DOHH2 (cell line): ENCODE measurements around the gene MAPK8IP2.
"Not testable (repeated sequence)": the region's sequence is repeated elsewhere in the genome, so short reads cannot be mapped to it uniquely, and the experiment has no call there.

Source experiments
- H3F3A ChIP-seq: fragments of 200-600 bp; sonication (generic), shearing (Covaris generic); 2 replicates; pipeline ENCODE4 v1.6.0; 2016; ENCODE audit warnings: antibody characterized with exemption, mild to moderate bottlenecking; ENCODE audit not compliant: control insufficient read depth, insufficient read depth
- H3K27ac ChIP-seq: fragments of 200-600 bp; sonication (generic); 2 replicates; pipeline ENCODE4 v1.5.1; 2014; ENCODE audit warnings: low read depth, mild to moderate bottlenecking, low read length, moderate library complexity
- H3K27me3 ChIP-seq: fragments of 200-600 bp; sonication (generic); 2 replicates; pipeline ENCODE4 v1.6.1; 2014; ENCODE audit warnings: mild to moderate bottlenecking, low read length, mixed read lengths; ENCODE audit not compliant: control insufficient read depth
- H3K36me3 ChIP-seq: fragments of 200-600 bp; sonication (generic); 2 replicates; pipeline ENCODE4 v1.6.1; 2014; ENCODE audit warnings: mild to moderate bottlenecking, low read length, moderate library complexity, mixed read lengths; ENCODE audit not compliant: control insufficient read depth
- H3K4me1 ChIP-seq: fragments of 200-600 bp; sonication (generic); 2 replicates; pipeline ENCODE4 v1.6.1; 2014; ENCODE audit warnings: mild to moderate bottlenecking, low read length, mixed read lengths; ENCODE audit not compliant: control insufficient read depth
- H3K4me2 ChIP-seq: fragments of 200-600 bp; sonication (generic); 2 replicates; pipeline ENCODE4 v1.6.0; 2014; ENCODE audit warnings: mild to moderate bottlenecking, low read length, moderate library complexity
- H3K4me3 ChIP-seq: fragments of 200-600 bp; sonication (generic); 2 replicates; pipeline ENCODE4 v1.5.1; 2014; ENCODE audit warnings: mild to moderate bottlenecking, low read length, mixed read lengths
- H3K79me2 ChIP-seq: fragments of 200-600 bp; sonication (generic); 2 replicates; pipeline ENCODE4 v1.6.1; 2014; ENCODE audit warnings: mild to moderate bottlenecking, low read length, mixed read lengths; ENCODE audit not compliant: control insufficient read depth
- H3K9me2 ChIP-seq: fragments of 200-600 bp; sonication (generic); replicated peaks from 2 replicates; pipeline ENCODE4 v1.6.1; 2014; ENCODE audit warnings: mild to moderate bottlenecking, low read length, mixed read lengths; ENCODE audit not compliant: control insufficient read depth
- H3K9me3 ChIP-seq: fragments of 200-600 bp; sonication (generic); 2 replicates; pipeline ENCODE4 v1.6.1; 2014; ENCODE audit warnings: antibody characterized with exemption, low read length, mixed read lengths; ENCODE audit not compliant: control insufficient read depth, insufficient read depth
- H4K20me1 ChIP-seq: fragments of 200-600 bp; sonication (generic); 2 replicates; pipeline ENCODE4 v1.6.0; 2014; ENCODE audit warnings: low read depth, mild to moderate bottlenecking, antibody characterized with exemption, low read length, moderate library complexity; ENCODE audit not compliant: control insufficient read depth, insufficient read depth
- EZH2phosphoT487 ChIP-seq: fragments of 200-600 bp; sonication (generic); IDR thresholded peaks from 2 replicates; pipeline ENCODE4 v1.6.1; 2017; ENCODE audit warnings: borderline replicate concordance, mild to moderate bottlenecking, antibody characterized with exemption, low read length, moderate library complexity, mixed read lengths
- TF ChIP-seq, protein P1 (sequence below): fragments of 200-600 bp; sonication (generic); IDR thresholded peaks from one replicate; pipeline ENCODE4 v1.5.1; 2014; ENCODE audit warnings: antibody characterized with exemption, mild to moderate bottlenecking, low read depth, low read length; ENCODE audit not compliant: poor library complexity, severe bottlenecking

MAPK8IP2 gene

DNA sequence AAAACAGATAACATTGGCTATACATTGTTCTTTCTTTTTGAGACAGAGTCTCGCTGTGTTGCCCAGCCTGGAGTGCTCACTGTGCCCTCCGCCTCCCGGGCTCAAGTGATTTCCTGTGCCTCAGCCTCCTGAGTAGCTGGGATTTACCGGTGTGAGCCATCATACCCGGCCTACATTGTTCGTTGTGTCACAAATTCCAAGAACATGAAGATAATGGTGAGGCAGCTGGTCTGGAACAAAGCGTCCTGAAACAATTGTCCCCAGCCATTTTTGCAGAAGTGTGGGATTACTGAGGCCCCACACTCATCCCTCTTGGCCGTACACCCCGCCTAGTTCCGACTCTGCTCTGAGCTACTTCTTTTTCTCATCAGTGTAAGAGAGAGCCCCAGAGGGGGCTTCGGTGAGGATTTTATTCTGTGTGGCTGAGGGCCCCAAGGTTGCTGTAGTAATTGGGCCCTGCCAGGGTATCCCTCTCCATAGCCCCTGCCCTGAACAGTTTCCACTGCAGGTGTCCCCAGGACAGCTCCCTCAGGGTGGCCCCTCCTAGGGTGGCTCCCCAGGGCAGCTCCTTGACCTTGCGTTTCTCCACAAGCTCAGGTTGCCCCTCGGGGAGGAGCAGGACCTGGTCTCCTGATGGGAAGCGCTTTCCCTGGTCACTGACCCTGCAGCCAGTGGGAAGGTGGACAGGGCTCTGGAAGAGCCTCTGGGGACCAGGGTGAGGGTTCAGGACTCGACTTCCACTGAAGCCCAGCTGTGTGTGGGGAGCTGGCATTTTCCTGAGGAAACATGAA lies 40.5 kb downstream of the MAPK8IP2 start:
- no peak for TF ChIP-seq EZH2phosphoT487
- TF ChIP-seq, protein P1, sequence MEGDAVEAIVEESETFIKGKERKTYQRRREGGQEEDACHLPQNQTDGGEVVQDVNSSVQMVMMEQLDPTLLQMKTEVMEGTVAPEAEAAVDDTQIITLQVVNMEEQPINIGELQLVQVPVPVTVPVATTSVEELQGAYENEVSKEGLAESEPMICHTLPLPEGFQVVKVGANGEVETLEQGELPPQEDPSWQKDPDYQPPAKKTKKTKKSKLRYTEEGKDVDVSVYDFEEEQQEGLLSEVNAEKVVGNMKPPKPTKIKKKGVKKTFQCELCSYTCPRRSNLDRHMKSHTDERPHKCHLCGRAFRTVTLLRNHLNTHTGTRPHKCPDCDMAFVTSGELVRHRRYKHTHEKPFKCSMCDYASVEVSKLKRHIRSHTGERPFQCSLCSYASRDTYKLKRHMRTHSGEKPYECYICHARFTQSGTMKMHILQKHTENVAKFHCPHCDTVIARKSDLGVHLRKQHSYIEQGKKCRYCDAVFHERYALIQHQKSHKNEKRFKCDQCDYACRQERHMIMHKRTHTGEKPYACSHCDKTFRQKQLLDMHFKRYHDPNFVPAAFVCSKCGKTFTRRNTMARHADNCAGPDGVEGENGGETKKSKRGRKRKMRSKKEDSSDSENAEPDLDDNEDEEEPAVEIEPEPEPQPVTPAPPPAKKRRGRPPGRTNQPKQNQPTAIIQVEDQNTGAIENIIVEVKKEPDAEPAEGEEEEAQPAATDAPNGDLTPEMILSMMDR: no peak
- H3K4me1 ChIP-seq: no peaks in the 10 kb centered on the region
- H3K79me2 ChIP-seq: no peaks in the 10 kb centered on the region
- peaks cover 28% of the 10 kb centered on the region for H3K27me3 ChIP-seq
- H3K9me2 ChIP-seq: no peaks in the 10 kb centered on the region
- H3F3A ChIP-seq: no peaks in the 10 kb centered on the region
- H3K36me3 ChIP-seq: no peaks in the 10 kb centered on the region
- H4K20me1 ChIP-seq: no peaks in the 10 kb centered on the region
- no peak overlapping the region for H3K27ac ChIP-seq
- H3K9me3 ChIP-seq: no peaks in the 10 kb centered on the region
- no peak overlapping the region for H3K4me3 ChIP-seq
- no peak overlapping the region for H3K4me2 ChIP-seq

DNA sequence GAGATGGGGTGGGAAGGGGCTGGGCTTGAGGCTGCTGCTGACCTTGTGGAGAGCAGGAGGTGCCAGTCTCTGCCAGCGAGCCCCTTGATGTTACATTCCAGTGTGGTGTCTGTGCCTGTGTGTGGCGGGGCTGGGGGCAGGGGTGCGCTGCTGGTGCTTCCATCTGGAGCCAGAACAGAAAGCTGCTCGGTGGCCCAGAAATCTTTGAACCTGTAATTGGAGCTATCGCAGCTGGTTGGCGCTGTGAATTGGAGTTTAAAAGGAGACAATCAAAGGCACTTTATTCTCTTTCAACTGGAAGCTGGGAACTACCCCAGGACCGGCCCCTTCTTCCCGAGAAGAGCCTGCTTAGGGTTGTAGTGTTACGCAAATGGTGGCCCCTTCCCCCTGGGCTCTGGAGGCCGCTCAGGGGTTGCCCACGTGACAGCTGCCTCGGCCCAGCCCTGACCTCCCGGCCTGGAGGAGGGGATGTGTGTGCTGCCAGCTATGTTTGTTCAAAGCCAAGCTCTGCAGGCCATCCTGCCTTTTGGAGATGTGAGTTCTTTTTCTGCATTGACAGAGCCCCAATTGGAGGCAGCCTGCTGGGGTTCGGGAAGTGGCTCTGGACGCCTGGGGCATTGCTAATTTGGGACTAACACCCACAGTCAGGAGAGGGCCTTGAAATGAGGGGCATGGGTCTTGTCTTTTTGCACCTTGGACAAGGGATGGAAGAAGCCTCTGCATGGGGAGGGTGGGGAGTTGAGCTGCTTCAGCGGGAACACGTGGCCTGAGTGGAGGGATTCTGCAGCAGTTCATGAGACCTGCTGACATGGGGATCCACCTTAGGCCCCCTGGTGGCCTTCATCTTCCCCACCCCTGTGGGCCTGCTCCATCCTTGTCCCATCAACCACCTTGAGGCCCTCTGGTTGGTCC lies 41.4 kb downstream of the MAPK8IP2 start:
- no peak for TF ChIP-seq EZH2phosphoT487
- TF ChIP-seq, protein P1: peak; percentile 29
- Histone ChIP-seq H3K9me2 (no peaks in the 10 kb centered on the region), H3K9me3 (no peaks in the 10 kb centered on the region), H3K27me3 (peaks cover 28% of the 10 kb centered on the region), H3K79me2 (no peaks in the 10 kb centered on the region), H3K27ac (no peak overlapping the region), H3K4me3 (no peak overlapping the region), H3K4me2 (no peak overlapping the region), H3K4me1 (no peaks in the 10 kb centered on the region), H3K36me3 (no peaks in the 10 kb centered on the region), H4K20me1 (no peaks in the 10 kb centered on the region), H3F3A (no peaks in the 10 kb centered on the region)

DNA sequence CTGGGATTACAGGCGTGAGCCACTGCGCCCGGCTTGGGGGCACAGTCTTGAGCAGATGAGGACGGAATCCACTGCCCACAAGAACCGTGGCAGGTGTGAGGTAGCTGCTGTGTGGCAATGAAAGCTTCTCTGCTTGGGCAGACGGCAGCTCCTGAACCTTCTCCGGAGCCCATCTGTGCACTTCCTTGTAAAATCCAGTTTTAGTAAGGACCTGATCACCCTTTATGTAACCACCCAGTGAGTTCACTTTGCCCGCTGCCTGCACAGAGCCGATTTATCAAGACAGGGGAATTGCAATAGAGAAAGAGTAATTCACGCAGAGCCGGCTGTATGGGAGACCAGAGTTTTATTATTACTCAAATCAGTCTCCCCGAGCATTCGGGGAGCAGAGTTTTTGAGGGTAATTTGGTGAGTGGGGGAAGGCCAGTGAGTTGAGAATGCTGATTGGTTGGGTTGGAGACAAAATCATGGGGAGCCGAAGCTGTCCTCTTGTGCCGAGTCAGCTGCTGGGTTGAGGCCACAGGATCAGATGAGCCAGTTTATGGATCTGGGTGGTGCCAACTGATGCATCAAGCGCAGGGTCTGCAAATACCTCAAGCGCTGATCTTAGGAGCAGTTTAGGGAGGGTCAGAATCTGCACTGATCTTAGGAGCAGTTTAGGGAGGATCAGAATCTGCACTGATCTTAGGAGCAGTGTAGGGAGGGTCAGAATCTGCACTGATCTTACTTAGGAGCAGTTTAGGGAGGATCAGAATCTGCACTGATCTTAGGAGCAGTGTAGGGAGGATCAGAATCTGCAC lies 42.6 kb downstream of the MAPK8IP2 start:
- H3K36me3 ChIP-seq, H3K9me2 ChIP-seq: not testable (repeated sequence)

DNA sequence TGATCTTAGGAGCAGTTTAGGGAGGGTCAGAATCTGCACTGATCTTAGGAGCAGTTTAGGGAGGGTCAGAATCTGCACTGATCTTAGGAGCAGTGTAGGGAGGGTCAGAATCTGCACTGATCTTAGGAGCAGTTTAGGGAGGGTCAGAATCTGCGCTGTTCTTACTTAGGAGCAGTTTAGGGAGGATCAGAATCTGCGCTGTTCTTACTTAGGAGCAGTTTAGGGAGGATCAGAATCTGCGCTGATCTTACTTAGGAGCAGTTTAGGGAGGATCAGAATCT lies 43.2 kb downstream of the MAPK8IP2 start:
- not testable (repeated sequence) for H3K36me3 ChIP-seq, H3K9me2 ChIP-seq, H3K4me2 ChIP-seq

More for the DNA sequence above, 42.6 kb downstream of the MAPK8IP2 start:
- H3K4me1 ChIP-seq, H4K20me1 ChIP-seq, H3K4me2 ChIP-seq, H3K27ac ChIP-seq, H3K4me3 ChIP-seq, H3F3A ChIP-seq, H3K9me3 ChIP-seq, H3K79me2 ChIP-seq: not testable (repeated sequence)
- peaks cover 28% of the 10 kb centered on the region for H3K27me3 ChIP-seq

More for the DNA sequence above, 43.2 kb downstream of the MAPK8IP2 start:
- H3K27me3 ChIP-seq: peaks cover 28% of the 10 kb centered on the region
- H3K9me3 ChIP-seq, H3F3A ChIP-seq, H3K27ac ChIP-seq, H4K20me1 ChIP-seq, H3K79me2 ChIP-seq, H3K4me1 ChIP-seq, H3K4me3 ChIP-seq: not testable (repeated sequence)
